Liver (tissue), 9 donors: ENCODE measurements around the gene PDE4B. TPM values are rescaled to one million over a fixed set of nuclear protein-coding genes. Genes with fewer than 3 reads are reported as not detected.

Experiments
- DNase-seq: peaks from one replicate; pipeline ENCODE4 v3.0.0-alpha.2; 2017; ENCODE audit warnings: low spot score
- H3K27ac ChIP-seq, 2 donors: one replicate each; pipeline ENCODE4 v1.7.0; 2013; ENCODE audit warnings: inconsistent platforms in 2 of 2, low read length in 2 of 2, control low read depth in 1 of 2, low read depth in 1 of 2, mild to moderate bottlenecking in 1 of 2
- H3K27me3 ChIP-seq, 4 donors: one replicate each; pipeline versions ENCODE4 v1.6.1 to v1.7.0; 2013; ENCODE audit warnings: low read length in 3 of 4, inconsistent platforms in 1 of 4, mild to moderate bottlenecking in 1 of 4, moderate library complexity in 1 of 4; ENCODE audit not compliant: control insufficient read depth in 4 of 4, insufficient read depth in 4 of 4
- H3K36me3 ChIP-seq, 4 donors: one replicate each; pipeline versions ENCODE4 v1.6.1 to v1.7.0; 2013; ENCODE audit warnings: low read length in 3 of 4, mild to moderate bottlenecking in 3 of 4, low read depth in 1 of 4, moderate library complexity in 1 of 4; ENCODE audit not compliant: control insufficient read depth in 4 of 4, insufficient read depth in 3 of 4
- H3K4me1 ChIP-seq, 4 donors: one replicate each; pipeline versions ENCODE4 v1.6.1 to v1.7.0; 2013; ENCODE audit warnings: low read length in 3 of 4, mild to moderate bottlenecking in 3 of 4, moderate library complexity in 1 of 4; ENCODE audit not compliant: control insufficient read depth in 4 of 4, insufficient read depth in 4 of 4
- H3K4me3 ChIP-seq, 3 donors: one replicate each; pipeline versions ENCODE4 v1.6.1 to v1.7.0; 2013; ENCODE audit warnings: low read length in 3 of 3, control low read depth in 1 of 3, low read depth in 1 of 3, mild to moderate bottlenecking in 1 of 3
- H3K9ac ChIP-seq, 2 donors: one replicate each; pipeline ENCODE4 v1.7.0; 2013; ENCODE audit warnings: low read length in 2 of 2, mild to moderate bottlenecking in 2 of 2, moderate library complexity in 2 of 2, control low read depth in 1 of 2, low read depth in 1 of 2
- H3K9me3 ChIP-seq, 4 donors: one replicate each; pipeline versions ENCODE4 v1.6.1 to v1.7.0; 2013; ENCODE audit warnings: low read length in 3 of 4; ENCODE audit not compliant: control insufficient read depth in 4 of 4
- FOXA1 ChIP-seq: IDR thresholded peaks from 2 replicates; pipeline ENCODE4 v1.6.1; 2016; ENCODE audit warnings: antibody characterized with exemption
- FOXA2 ChIP-seq: IDR thresholded peaks from 2 replicates; pipeline ENCODE4 v1.6.1; 2016; ENCODE audit warnings: antibody characterized with exemption
- GABPA ChIP-seq, 2 donors: IDR thresholded peaks in 1 of 2; conservative IDR thresholded peaks in 1 of 2; 2 replicates each; pipeline ENCODE4 v1.6.1; 2016; ENCODE audit warnings: antibody characterized with exemption in 2 of 2, mild to moderate bottlenecking in 1 of 2, moderate library complexity in 1 of 2
- JUND ChIP-seq, 2 donors: IDR thresholded peaks; 2 replicates each; pipeline ENCODE4 v1.6.1; 2016; ENCODE audit warnings: antibody characterized with exemption in 2 of 2
- NR2F2 ChIP-seq: IDR thresholded peaks from 2 replicates; pipeline ENCODE4 v1.6.1; 2016; ENCODE audit warnings: antibody characterized with exemption
- RAD21 ChIP-seq, 2 donors: IDR thresholded peaks; 2 replicates each; pipeline ENCODE4 v1.6.1; 2016; ENCODE audit warnings: antibody characterized with exemption in 2 of 2, mild to moderate bottlenecking in 2 of 2
- SP1 ChIP-seq: IDR thresholded peaks from 2 replicates; pipeline ENCODE4 v1.6.1; 2018; ENCODE audit warnings: antibody characterized with exemption, mild to moderate bottlenecking
- TAF1 ChIP-seq: conservative IDR thresholded peaks from 2 replicates; pipeline ENCODE4 v1.6.1; 2016; ENCODE audit warnings: antibody characterized with exemption, mild to moderate bottlenecking
- YY1 ChIP-seq: IDR thresholded peaks from 2 replicates; pipeline ENCODE4 v1.6.1; 2016; ENCODE audit warnings: antibody characterized with exemption, mild to moderate bottlenecking
- WGBS: extraction: QIAGEN DNeasy Blood & Tissue Kit; methylation state at CpG from one replicate; pipeline ENCODE4 v1.1.7; 2013; 5-methylcytosine and 5-hydroxymethylcytosine counted together
- polyA plus RNA-seq, 2 donors: library from polyadenylated mRNA; stranded (reverse) in 1 of 2; unstranded in 1 of 2; fragments of 200-250 nt in 1 of 2; fragments of >200 nt in 1 of 2; fragmentation: Nextera tagmentation in 1 of 2; extraction: Ambion mirVana in 1 of 2; gene quantifications; one replicate each; pipeline versions ENCODE4 v1.2.1 to v1.2.3, GENCODE V29; 2013 to 2015
- total RNA-seq, 2 donors: library from RNA; depleted of rRNA; stranded (reverse); fragments of >200 nt; gene quantifications; one replicate each; pipeline ENCODE4 v1.2.3, GENCODE V29; 2014
- TF ChIP-seq, protein P1 (sequence below): IDR thresholded peaks from 2 replicates; pipeline ENCODE4 v1.6.1; 2016; ENCODE audit warnings: antibody characterized with exemption
- TF ChIP-seq, protein P2 (sequence below): IDR thresholded peaks from 2 replicates; pipeline ENCODE4 v1.6.1; 2016; ENCODE audit warnings: antibody characterized with exemption
- TF ChIP-seq, protein P3 (sequence below): fragments of 150-350 bp; IDR thresholded peaks from 2 replicates; pipeline ENCODE4 v1.5.1; 2017; ENCODE audit warnings: improper control_type of control experiment, low read depth, low read length; ENCODE audit not compliant: missing input control
- TF ChIP-seq, protein P4 (sequence below): IDR thresholded peaks from 2 replicates; pipeline ENCODE4 v1.6.1; 2016; ENCODE audit warnings: antibody characterized with exemption, mild to moderate bottlenecking
- donor health status: healthy.
- donor health status: healthy.
- donor health status: healthy.
- donor health status: healthy.
- donor health status: healthy.

The PDE4B gene
- total and polyA plus RNA-seq, 4 donors, result 1.9 to 3.9 (median 2.7) TPM

DNA sequence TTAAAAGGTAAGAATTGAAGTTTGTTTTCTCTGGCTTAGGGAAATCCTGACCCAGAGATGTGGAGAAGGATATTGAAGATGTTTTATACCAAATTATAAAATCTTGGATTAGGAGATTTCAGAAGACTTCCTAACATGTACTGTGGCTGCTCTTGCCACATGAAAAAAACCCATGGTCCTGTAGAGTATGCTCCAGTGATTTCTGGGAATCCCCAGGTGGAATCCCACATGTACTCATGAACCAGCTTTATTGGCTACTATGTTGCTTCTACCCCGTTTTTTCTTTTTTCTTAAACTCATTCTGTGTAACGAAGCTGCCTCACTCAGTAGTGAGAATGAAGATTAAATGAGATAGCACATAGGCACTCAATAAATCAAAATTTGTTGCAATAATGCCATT lies 608.5 kb downstream of the PDE4B start:
- Histone ChIP-seq H3K27me3 (no peaks in the 10 kb centered on the region), H3K36me3 (no peaks in the 10 kb centered on the region), H3K4me1 (peaks cover 0 to 9% (median 3%) of the 10 kb centered on the region in 4 donors), H3K27ac (no peak overlapping the region), H3K9ac (no peak overlapping the region), H3K9me3 (no peaks in the 10 kb centered on the region), H3K4me3 (no peak overlapping the region)
- DNase-seq, result no peak
- TF ChIP-seq RAD21 (IDR thresholded peaks at IDR 0.05) (no peak), SP1 (no peak), YY1 (no peak), TAF1 (no peak), FOXA2 (no peak), GABPA (IDR thresholded peaks at IDR 0.05 in 1 of 2, conservative IDR thresholded peaks at IDR 0.05 in 1 of 2) (no peak), FOXA1 (no peak), JUND (IDR thresholded peaks at IDR 0.05) (no peak)
- TF ChIP-seq, protein P1, sequence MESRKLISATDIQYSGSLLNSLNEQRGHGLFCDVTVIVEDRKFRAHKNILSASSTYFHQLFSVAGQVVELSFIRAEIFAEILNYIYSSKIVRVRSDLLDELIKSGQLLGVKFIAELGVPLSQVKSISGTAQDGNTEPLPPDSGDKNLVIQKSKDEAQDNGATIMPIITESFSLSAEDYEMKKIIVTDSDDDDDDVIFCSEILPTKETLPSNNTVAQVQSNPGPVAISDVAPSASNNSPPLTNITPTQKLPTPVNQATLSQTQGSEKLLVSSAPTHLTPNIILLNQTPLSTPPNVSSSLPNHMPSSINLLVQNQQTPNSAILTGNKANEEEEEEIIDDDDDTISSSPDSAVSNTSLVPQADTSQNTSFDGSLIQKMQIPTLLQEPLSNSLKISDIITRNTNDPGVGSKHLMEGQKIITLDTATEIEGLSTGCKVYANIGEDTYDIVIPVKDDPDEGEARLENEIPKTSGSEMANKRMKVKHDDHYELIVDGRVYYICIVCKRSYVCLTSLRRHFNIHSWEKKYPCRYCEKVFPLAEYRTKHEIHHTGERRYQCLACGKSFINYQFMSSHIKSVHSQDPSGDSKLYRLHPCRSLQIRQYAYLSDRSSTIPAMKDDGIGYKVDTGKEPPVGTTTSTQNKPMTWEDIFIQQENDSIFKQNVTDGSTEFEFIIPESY, result no peak
- TF ChIP-seq, protein P2, sequence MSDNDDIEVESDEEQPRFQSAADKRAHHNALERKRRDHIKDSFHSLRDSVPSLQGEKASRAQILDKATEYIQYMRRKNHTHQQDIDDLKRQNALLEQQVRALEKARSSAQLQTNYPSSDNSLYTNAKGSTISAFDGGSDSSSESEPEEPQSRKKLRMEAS, result no peak
- TF ChIP-seq, protein P3, sequence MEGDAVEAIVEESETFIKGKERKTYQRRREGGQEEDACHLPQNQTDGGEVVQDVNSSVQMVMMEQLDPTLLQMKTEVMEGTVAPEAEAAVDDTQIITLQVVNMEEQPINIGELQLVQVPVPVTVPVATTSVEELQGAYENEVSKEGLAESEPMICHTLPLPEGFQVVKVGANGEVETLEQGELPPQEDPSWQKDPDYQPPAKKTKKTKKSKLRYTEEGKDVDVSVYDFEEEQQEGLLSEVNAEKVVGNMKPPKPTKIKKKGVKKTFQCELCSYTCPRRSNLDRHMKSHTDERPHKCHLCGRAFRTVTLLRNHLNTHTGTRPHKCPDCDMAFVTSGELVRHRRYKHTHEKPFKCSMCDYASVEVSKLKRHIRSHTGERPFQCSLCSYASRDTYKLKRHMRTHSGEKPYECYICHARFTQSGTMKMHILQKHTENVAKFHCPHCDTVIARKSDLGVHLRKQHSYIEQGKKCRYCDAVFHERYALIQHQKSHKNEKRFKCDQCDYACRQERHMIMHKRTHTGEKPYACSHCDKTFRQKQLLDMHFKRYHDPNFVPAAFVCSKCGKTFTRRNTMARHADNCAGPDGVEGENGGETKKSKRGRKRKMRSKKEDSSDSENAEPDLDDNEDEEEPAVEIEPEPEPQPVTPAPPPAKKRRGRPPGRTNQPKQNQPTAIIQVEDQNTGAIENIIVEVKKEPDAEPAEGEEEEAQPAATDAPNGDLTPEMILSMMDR, result no peak
- TF ChIP-seq, protein P4, sequence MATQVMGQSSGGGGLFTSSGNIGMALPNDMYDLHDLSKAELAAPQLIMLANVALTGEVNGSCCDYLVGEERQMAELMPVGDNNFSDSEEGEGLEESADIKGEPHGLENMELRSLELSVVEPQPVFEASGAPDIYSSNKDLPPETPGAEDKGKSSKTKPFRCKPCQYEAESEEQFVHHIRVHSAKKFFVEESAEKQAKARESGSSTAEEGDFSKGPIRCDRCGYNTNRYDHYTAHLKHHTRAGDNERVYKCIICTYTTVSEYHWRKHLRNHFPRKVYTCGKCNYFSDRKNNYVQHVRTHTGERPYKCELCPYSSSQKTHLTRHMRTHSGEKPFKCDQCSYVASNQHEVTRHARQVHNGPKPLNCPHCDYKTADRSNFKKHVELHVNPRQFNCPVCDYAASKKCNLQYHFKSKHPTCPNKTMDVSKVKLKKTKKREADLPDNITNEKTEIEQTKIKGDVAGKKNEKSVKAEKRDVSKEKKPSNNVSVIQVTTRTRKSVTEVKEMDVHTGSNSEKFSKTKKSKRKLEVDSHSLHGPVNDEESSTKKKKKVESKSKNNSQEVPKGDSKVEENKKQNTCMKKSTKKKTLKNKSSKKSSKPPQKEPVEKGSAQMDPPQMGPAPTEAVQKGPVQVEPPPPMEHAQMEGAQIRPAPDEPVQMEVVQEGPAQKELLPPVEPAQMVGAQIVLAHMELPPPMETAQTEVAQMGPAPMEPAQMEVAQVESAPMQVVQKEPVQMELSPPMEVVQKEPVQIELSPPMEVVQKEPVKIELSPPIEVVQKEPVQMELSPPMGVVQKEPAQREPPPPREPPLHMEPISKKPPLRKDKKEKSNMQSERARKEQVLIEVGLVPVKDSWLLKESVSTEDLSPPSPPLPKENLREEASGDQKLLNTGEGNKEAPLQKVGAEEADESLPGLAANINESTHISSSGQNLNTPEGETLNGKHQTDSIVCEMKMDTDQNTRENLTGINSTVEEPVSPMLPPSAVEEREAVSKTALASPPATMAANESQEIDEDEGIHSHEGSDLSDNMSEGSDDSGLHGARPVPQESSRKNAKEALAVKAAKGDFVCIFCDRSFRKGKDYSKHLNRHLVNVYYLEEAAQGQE, result no peak
- 87% methylated on average over 2 of the region's 2 CpGs for WGBS

DNA sequence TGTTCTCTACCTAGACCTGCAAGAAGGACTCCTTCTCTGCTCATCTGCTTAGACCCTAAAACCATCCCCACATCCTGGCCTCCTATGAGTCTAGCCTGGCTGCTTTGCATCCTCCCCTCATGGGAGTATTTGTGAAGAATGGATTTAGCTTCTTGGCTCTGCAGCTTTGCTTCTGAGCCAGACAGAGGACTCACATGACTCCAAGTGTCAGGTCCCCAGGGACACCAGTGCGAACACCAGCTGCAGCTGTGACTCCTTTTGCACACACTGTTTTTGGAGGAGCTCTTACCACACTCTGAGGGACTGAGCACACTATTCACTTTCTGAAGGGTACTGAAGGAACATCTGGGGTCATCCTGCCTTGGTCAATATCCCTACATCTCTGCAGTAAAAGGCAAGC lies 609.5 kb downstream of the PDE4B start:
- H3K27ac ChIP-seq, result peak overlapping the region; percentile 17 to 48
- H3K36me3 ChIP-seq, result no peaks in the 10 kb centered on the region
- DNase-seq, result no peak
- WGBS, result 81% methylated on average over 1 of the region's 1 CpG
- no peaks in the 10 kb centered on the region for H3K27me3 ChIP-seq
- peaks cover 0 to 9% (median 3%) of the 10 kb centered on the region in 4 donors for H3K4me1 ChIP-seq
- H3K4me3 ChIP-seq, result no peak overlapping the region
- TF ChIP-seq, protein P4, result no peak
- TF ChIP-seq NR2F2 (peak; percentile 66), RAD21 (IDR thresholded peaks at IDR 0.05) (peak in 1 of 2 donors; percentile 20), SP1 (no peak)
- no peaks in the 10 kb centered on the region for H3K9me3 ChIP-seq
- H3K9ac ChIP-seq, result no peak overlapping the region
